SK-N-SH (cell line): Measurements from ENCODE around the gene ARHGEF7.

Source experiments
- CHD2 ChIP-seq: fragments of 150-350 bp; IDR thresholded peaks from 2 replicates; pipeline ENCODE4 v1.6.1; 2018; ENCODE audit warnings: low read length; ENCODE audit not compliant: partially characterized antibody
- CTCF ChIP-seq: fragments of 200-600 bp; sonication (generic); IDR thresholded peaks from 2 replicates; pipeline ENCODE4 v1.6.1; 2017; ENCODE audit warnings: antibody characterized with exemption, mild to moderate bottlenecking, moderate library complexity
- EP300 ChIP-seq, 2 experiments: IDR thresholded peaks; 2 replicates each; pipeline versions ENCODE4 v1.4.0 to v1.6.1; 2012; ENCODE audit warnings: borderline replicate concordance in 1 of 2, low read depth in 1 of 2, low read length in 1 of 2
- GABPA ChIP-seq: IDR thresholded peaks from 2 replicates; pipeline ENCODE4 v1.4.0; 2012; ENCODE audit warnings: low read depth, mild to moderate bottlenecking
- JUND ChIP-seq: IDR thresholded peaks from 2 replicates; pipeline ENCODE4 v1.4.0; 2012
- MAX ChIP-seq: IDR thresholded peaks from 2 replicates; pipeline ENCODE4 v1.4.0; 2012; ENCODE audit warnings: low read depth
- POLR2AphosphoS5 ChIP-seq: IDR thresholded peaks from 2 replicates; pipeline ENCODE4 v1.6.1; 2012; ENCODE audit warnings: low read depth, low read length
- RAD21 ChIP-seq: IDR thresholded peaks from 2 replicates; pipeline ENCODE4 v1.6.1; 2012; ENCODE audit warnings: mild to moderate bottlenecking, low read length
- SMC3 ChIP-seq: IDR thresholded peaks from 2 replicates; pipeline ENCODE4 v1.6.1; 2012; ENCODE audit warnings: low read depth, low read length, improper control_type of control experiment
- TAF1 ChIP-seq: IDR thresholded peaks from 2 replicates; pipeline ENCODE4 v1.6.1; 2012; ENCODE audit warnings: low read depth, mild to moderate bottlenecking, low read length, moderate library complexity, borderline replicate concordance
- ZBTB33 ChIP-seq: IDR thresholded peaks from 2 replicates; pipeline ENCODE4 v1.4.0; 2012; ENCODE audit warnings: low read depth, borderline replicate concordance

GRCh38 chr13:111079375-111079774 is 35.7 kb upstream of the ARHGEF7 start:
- TF ChIP-seq MAX, result no peak
- no peak for TF ChIP-seq CTCF
- no peak for TF ChIP-seq JUND
- TF ChIP-seq RAD21, result no peak
- TF ChIP-seq TAF1, result no peak
- no peak for TF ChIP-seq CHD2
- no peak for TF ChIP-seq POLR2AphosphoS5
- TF ChIP-seq ZBTB33, result no peak
- no peak for TF ChIP-seq EP300 (IDR thresholded peaks at IDR 0.05; ENCODE audit: borderline replicate concordance in 1 of 2, low read depth in 1 of 2, low read length in 1 of 2)
- TF ChIP-seq SMC3, result no peak
- no peak for TF ChIP-seq GABPA
